ENCODE data around the gene UBASH3B. TPM values are rescaled to one million over a fixed set of nuclear protein-coding genes. Genes with fewer than 3 reads are reported as not detected.

Gene UBASH3B
- total RNA-seq, 1 donor from 2014 or later, result 2.0 TPM

DNA sequence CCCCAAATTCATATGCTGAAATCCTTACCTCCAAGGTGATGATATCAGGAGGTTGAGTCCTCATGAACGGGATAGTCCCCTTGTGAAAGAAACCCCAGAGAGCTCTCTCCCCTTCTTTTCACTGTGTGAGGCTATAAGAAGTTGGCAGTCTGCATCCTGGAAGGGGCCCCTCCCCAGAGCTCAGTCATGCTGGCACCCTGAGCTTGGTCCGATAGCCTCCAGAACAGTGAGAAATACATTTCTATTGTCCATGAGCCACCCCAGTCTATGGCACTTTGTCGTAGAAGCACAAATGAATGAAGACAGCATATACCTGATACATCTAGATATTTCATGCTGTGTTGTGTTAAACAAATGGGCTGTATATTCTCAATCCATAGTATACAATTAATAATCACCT is 101.7 kb downstream of the UBASH3B start:
- Mint-ChIP-seq H3K4me3 (no peak overlapping the region), H3K27ac (no peak overlapping the region), H3K27me3 (ENCODE audit: insufficient read depth, low read depth) (peaks cover 2% of the 10 kb centered on the region), H3K36me3 (no peaks in the 10 kb centered on the region), H3K4me1 (peaks cover 2% of the 10 kb centered on the region), H3K9me3 (no peaks in the 10 kb centered on the region)
- Histone ChIP-seq H3K9me3 (ENCODE audit: low read depth) (no peaks in the 10 kb centered on the region), H3K9ac (no peak overlapping the region), H3F3A (ENCODE audit: low read depth) (peaks cover 12% of the 10 kb centered on the region), H3K27ac (no peak overlapping the region), H3K36me3 (no peaks in the 10 kb centered on the region), H3K79me2 (ENCODE audit: low read depth) (no peaks in the 10 kb centered on the region), H4K20me1 (ENCODE audit: low read depth) (no peaks in the 10 kb centered on the region), H3K4me2 (no peak overlapping the region), H2AFZ (replicated peaks) (no peak overlapping the region), H3K27me3 (no peaks in the 10 kb centered on the region), H3K4me1 (peaks cover 9% of the 10 kb centered on the region), H3K4me3 (no peak overlapping the region)
- DNase-seq (ENCODE audit: low spot score), result no peak
- TF ChIP-seq EZH2 (IDR thresholded peaks at IDR 0.05) (no peak), EZH2phosphoT487 (IDR thresholded peaks at IDR 0.05) (no peak)
- TF ChIP-seq, protein P1, sequence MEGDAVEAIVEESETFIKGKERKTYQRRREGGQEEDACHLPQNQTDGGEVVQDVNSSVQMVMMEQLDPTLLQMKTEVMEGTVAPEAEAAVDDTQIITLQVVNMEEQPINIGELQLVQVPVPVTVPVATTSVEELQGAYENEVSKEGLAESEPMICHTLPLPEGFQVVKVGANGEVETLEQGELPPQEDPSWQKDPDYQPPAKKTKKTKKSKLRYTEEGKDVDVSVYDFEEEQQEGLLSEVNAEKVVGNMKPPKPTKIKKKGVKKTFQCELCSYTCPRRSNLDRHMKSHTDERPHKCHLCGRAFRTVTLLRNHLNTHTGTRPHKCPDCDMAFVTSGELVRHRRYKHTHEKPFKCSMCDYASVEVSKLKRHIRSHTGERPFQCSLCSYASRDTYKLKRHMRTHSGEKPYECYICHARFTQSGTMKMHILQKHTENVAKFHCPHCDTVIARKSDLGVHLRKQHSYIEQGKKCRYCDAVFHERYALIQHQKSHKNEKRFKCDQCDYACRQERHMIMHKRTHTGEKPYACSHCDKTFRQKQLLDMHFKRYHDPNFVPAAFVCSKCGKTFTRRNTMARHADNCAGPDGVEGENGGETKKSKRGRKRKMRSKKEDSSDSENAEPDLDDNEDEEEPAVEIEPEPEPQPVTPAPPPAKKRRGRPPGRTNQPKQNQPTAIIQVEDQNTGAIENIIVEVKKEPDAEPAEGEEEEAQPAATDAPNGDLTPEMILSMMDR (IDR thresholded peaks at IDR 0.05), result no peak

DNA sequence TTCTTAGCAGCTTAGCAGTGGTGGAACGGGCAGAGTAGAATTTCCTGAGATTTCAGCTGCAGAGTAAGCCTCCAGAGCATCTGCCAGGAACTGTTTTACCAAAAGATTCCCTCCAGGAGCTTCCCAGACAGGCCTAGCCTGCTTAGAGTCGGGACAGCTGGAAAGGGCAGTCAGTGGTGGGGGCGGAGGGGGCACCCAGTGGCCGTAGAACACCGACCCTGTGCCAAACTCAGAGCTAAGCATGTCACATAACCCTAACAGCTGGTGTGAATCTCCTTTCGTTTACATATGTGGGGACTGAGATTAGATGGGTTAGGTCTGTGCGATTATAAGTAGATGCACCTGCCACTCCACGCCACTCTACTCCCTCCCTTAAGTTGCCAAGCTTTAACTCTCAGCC is 102.8 kb downstream of the UBASH3B start:
- Histone ChIP-seq H3K4me2 (no peak overlapping the region), H3K9ac (no peak overlapping the region), H3K27me3 (no peaks in the 10 kb centered on the region), H3K4me3 (no peak overlapping the region), H3F3A (ENCODE audit: low read depth) (peaks cover 19% of the 10 kb centered on the region), H3K9me3 (ENCODE audit: low read depth) (no peaks in the 10 kb centered on the region), H3K27ac (no peak overlapping the region), H3K36me3 (no peaks in the 10 kb centered on the region), H4K20me1 (ENCODE audit: low read depth) (no peaks in the 10 kb centered on the region), H3K79me2 (ENCODE audit: low read depth) (no peaks in the 10 kb centered on the region), H2AFZ (replicated peaks) (no peak overlapping the region), H3K4me1 (peaks cover 19% of the 10 kb centered on the region)
- Mint-ChIP-seq H3K9me3 (no peaks in the 10 kb centered on the region), H3K27ac (no peak overlapping the region), H3K36me3 (no peaks in the 10 kb centered on the region), H3K27me3 (ENCODE audit: insufficient read depth, low read depth) (peaks cover 2% of the 10 kb centered on the region), H3K4me1 (peaks cover 10% of the 10 kb centered on the region), H3K4me3 (no peak overlapping the region)
- TF ChIP-seq EZH2 (IDR thresholded peaks at IDR 0.05) (no peak), EZH2phosphoT487 (IDR thresholded peaks at IDR 0.05) (no peak)
- TF ChIP-seq, protein P1 (IDR thresholded peaks at IDR 0.05), result no peak
- DNase-seq (ENCODE audit: low spot score), result no peak

DNA sequence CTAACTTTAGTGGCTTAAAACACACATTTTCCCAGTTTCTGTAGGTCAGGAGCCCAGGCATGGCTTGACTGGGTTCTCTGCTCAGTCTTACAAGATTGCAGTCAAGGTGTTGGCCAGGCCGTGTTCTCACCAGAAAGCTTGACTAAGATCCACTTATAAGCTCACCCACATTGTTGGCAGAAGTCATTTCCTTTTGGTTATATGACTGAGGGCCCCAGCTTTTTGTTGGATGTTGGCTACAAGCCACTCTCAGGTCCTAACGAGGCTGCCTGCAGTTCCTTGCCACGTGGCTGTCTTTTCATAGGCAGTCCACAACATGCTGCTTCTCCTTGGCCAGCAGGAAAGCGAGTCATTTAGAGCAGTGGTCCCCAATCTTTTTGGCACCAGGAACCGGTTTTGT is 103.5 kb downstream of the UBASH3B start:
- H3K4me3 ChIP-seq, result no peak overlapping the region
- peaks cover 2% of the 10 kb centered on the region for H3K27me3 Mint-ChIP-seq (ENCODE audit: insufficient read depth, low read depth)
- no peaks in the 10 kb centered on the region for H3K36me3 Mint-ChIP-seq
- peaks cover 11% of the 10 kb centered on the region for H3K4me1 Mint-ChIP-seq
- H4K20me1 ChIP-seq (ENCODE audit: low read depth), result no peaks in the 10 kb centered on the region
- no peak overlapping the region for H3K4me2 ChIP-seq
- no peaks in the 10 kb centered on the region for H3K27me3 ChIP-seq
- peaks cover 24% of the 10 kb centered on the region for H3K4me1 ChIP-seq
- no peaks in the 10 kb centered on the region for H3K9me3 Mint-ChIP-seq
- DNase-seq (ENCODE audit: low spot score), result no peak
- no peak overlapping the region for H2AFZ ChIP-seq (replicated peaks)
- no peak overlapping the region for H3K27ac ChIP-seq
- TF ChIP-seq EZH2phosphoT487 (IDR thresholded peaks at IDR 0.05) (no peak), EZH2 (IDR thresholded peaks at IDR 0.05) (no peak)
- TF ChIP-seq, protein P1 (IDR thresholded peaks at IDR 0.05), result no peak
- no peaks in the 10 kb centered on the region for H3K79me2 ChIP-seq (ENCODE audit: low read depth)
- H3K36me3 ChIP-seq, result no peaks in the 10 kb centered on the region
- no peak overlapping the region for H3K4me3 Mint-ChIP-seq
- no peaks in the 10 kb centered on the region for H3K9me3 ChIP-seq (ENCODE audit: low read depth)
- H3F3A ChIP-seq (ENCODE audit: low read depth), result peaks cover 23% of the 10 kb centered on the region
- no peak overlapping the region for H3K27ac Mint-ChIP-seq
- H3K9ac ChIP-seq, result no peak overlapping the region

Measured in neural progenitor cell (in vitro differentiated cells).